WTC11 (cell line): Measurements from ENCODE around the gene KIRREL3.

Experiments used
- CREB1 ChIP-seq: sonication (generic); formaldehyde crosslinking; IDR thresholded peaks from 2 replicates; pipeline ENCODE4 v1.8.0; 2023; ENCODE audit warnings: mild to moderate bottlenecking, missing genetic modification reagents
- JUN ChIP-seq: sonication (generic); formaldehyde crosslinking; IDR thresholded peaks from 2 replicates; pipeline ENCODE4 v1.8.0; 2023; ENCODE audit warnings: mild to moderate bottlenecking, missing genetic modification reagents
- NFYB ChIP-seq: sonication (generic); formaldehyde crosslinking; conservative IDR thresholded peaks from 2 replicates; pipeline ENCODE4 v1.8.0; 2022; ENCODE audit warnings: low read depth, missing genetic modification reagents
- SP1 ChIP-seq: sonication (generic); formaldehyde crosslinking; conservative IDR thresholded peaks from 2 replicates; pipeline ENCODE4 v1.8.1; 2022; ENCODE audit warnings: missing genetic modification reagents
- TEAD4 ChIP-seq: sonication (generic); formaldehyde crosslinking; IDR thresholded peaks from 2 replicates; pipeline ENCODE4 v1.8.0; 2022; ENCODE audit warnings: mild to moderate bottlenecking, missing genetic modification reagents
- TP53 ChIP-seq: sonication (generic); formaldehyde crosslinking; IDR thresholded peaks from 2 replicates; pipeline ENCODE4 v1.8.1; 2023; ENCODE audit warnings: mild to moderate bottlenecking, missing genetic modification reagents
- ZNF263 ChIP-seq: sonication (generic); formaldehyde crosslinking; IDR thresholded peaks from 2 replicates; pipeline ENCODE4 v1.8.1; 2022; ENCODE audit warnings: low read depth, mild to moderate bottlenecking, moderate library complexity, missing genetic modification reagents
- TF ChIP-seq, protein P1 (sequence below): sonication (generic); formaldehyde crosslinking; IDR thresholded peaks from 2 replicates; pipeline ENCODE4 v1.8.0; 2022; ENCODE audit warnings: mild to moderate bottlenecking, missing genetic modification reagents
- TF ChIP-seq, protein P2 (sequence below): fragments of 200-600 bp; IDR thresholded peaks from 2 replicates; pipeline ENCODE4 v1.8.0; 2022; ENCODE audit warnings: antibody characterized with exemption
- TF ChIP-seq, protein P3 (sequence below): sonication (generic); formaldehyde crosslinking; IDR thresholded peaks from 2 replicates; pipeline ENCODE4 v1.8.0; 2022; ENCODE audit warnings: mild to moderate bottlenecking, missing genetic modification reagents
- TF ChIP-seq, protein P4 (sequence below): sonication (generic); formaldehyde crosslinking; IDR thresholded peaks from 2 replicates; pipeline ENCODE4 v1.8.0; 2022; ENCODE audit warnings: mild to moderate bottlenecking, missing genetic modification reagents
- TF ChIP-seq, protein P5 (sequence below): fragments of 250-450 bp; sonication (Bioruptor Pico); IDR thresholded peaks from 2 replicates; pipeline ENCODE4 v1.9.0; 2021; ENCODE audit warnings: moderate library complexity, mild to moderate bottlenecking, inconsistent platforms, borderline replicate concordance

DNA sequence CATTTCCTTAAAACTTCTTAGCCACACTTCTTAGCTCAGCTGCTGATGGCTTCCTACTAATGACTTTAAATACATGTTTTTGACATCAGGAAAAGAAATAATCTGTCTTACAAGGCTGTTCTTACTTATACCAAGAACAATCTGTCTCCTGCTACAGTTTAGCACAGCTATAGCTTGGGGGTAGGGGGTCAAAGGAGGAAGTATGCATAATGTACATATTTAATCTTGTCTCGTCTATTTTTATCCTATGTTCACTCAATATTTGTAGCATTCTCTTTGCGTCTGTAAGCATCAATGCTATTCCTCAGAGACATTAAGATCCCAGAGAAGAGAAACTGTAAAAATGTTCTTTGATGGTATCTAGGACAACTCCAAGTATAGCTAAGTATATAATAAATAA is 96.0 kb downstream of the KIRREL3 start:
- TF ChIP-seq, protein P1, sequence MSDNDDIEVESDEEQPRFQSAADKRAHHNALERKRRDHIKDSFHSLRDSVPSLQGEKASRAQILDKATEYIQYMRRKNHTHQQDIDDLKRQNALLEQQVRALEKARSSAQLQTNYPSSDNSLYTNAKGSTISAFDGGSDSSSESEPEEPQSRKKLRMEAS (CRISPR knock-in tag) = no peak
- TF ChIP-seq NFYB (CRISPR knock-in tag) (no peak), JUN (CRISPR knock-in tag) (no peak), TEAD4 (CRISPR knock-in tag) (no peak), ZNF263 (CRISPR knock-in tag) (no peak), SP1 (CRISPR knock-in tag) (no peak), CREB1 (no peak), TP53 (CRISPR knock-in tag) (no peak)
- TF ChIP-seq, protein P2, sequence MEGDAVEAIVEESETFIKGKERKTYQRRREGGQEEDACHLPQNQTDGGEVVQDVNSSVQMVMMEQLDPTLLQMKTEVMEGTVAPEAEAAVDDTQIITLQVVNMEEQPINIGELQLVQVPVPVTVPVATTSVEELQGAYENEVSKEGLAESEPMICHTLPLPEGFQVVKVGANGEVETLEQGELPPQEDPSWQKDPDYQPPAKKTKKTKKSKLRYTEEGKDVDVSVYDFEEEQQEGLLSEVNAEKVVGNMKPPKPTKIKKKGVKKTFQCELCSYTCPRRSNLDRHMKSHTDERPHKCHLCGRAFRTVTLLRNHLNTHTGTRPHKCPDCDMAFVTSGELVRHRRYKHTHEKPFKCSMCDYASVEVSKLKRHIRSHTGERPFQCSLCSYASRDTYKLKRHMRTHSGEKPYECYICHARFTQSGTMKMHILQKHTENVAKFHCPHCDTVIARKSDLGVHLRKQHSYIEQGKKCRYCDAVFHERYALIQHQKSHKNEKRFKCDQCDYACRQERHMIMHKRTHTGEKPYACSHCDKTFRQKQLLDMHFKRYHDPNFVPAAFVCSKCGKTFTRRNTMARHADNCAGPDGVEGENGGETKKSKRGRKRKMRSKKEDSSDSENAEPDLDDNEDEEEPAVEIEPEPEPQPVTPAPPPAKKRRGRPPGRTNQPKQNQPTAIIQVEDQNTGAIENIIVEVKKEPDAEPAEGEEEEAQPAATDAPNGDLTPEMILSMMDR = no peak
- TF ChIP-seq, protein P3, sequence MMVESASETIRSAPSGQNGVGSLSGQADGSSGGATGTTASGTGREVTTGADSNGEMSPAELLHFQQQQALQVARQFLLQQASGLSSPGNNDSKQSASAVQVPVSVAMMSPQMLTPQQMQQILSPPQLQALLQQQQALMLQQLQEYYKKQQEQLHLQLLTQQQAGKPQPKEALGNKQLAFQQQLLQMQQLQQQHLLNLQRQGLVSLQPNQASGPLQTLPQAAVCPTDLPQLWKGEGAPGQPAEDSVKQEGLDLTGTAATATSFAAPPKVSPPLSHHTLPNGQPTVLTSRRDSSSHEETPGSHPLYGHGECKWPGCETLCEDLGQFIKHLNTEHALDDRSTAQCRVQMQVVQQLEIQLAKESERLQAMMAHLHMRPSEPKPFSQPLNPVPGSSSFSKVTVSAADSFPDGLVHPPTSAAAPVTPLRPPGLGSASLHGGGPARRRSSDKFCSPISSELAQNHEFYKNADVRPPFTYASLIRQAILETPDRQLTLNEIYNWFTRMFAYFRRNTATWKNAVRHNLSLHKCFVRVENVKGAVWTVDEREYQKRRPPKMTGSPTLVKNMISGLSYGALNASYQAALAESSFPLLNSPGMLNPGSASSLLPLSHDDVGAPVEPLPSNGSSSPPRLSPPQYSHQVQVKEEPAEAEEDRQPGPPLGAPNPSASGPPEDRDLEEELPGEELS = no peak
- TF ChIP-seq, protein P4, sequence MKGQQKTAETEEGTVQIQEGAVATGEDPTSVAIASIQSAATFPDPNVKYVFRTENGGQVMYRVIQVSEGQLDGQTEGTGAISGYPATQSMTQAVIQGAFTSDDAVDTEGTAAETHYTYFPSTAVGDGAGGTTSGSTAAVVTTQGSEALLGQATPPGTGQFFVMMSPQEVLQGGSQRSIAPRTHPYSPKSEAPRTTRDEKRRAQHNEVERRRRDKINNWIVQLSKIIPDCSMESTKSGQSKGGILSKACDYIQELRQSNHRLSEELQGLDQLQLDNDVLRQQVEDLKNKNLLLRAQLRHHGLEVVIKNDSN (CRISPR knock-in tag) = no peak
- TF ChIP-seq, protein P5, sequence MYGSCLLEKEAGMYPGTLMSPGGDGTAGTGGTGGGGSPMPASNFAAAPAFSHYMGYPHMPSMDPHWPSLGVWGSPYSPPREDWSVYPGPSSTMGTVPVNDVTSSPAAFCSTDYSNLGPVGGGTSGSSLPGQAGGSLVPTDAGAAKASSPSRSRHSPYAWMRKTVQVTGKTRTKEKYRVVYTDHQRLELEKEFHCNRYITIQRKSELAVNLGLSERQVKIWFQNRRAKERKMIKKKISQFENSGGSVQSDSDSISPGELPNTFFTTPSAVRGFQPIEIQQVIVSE (CRISPR knock-in tag) = no peak
